Endometrial microvascular endothelial cells (primary cell): ENCODE measurements around the gene TBK1. TPM values are rescaled to one million over a fixed set of nuclear protein-coding genes. Genes with fewer than 3 reads are reported as not detected.

Experiments
- in situ Hi-C: cut with HindIII; loops from 2 replicates; pipeline ENCODE4 v1.10.0; 2017; ENCODE audit warnings: low sequenced_read_pairs, low pct_unique_long_range_greater_than_20kb; ENCODE audit errors: inconsistent ontology term
- total RNA-seq: library from RNA; depleted of rRNA; stranded (reverse); fragments of >200 nt; gene quantifications from one replicate; pipeline ENCODE4 v1.2.3, GENCODE V29; 2015; ENCODE audit errors: inconsistent ontology term

TBK1 gene
- total RNA-seq, result 25.3 TPM

DNA sequence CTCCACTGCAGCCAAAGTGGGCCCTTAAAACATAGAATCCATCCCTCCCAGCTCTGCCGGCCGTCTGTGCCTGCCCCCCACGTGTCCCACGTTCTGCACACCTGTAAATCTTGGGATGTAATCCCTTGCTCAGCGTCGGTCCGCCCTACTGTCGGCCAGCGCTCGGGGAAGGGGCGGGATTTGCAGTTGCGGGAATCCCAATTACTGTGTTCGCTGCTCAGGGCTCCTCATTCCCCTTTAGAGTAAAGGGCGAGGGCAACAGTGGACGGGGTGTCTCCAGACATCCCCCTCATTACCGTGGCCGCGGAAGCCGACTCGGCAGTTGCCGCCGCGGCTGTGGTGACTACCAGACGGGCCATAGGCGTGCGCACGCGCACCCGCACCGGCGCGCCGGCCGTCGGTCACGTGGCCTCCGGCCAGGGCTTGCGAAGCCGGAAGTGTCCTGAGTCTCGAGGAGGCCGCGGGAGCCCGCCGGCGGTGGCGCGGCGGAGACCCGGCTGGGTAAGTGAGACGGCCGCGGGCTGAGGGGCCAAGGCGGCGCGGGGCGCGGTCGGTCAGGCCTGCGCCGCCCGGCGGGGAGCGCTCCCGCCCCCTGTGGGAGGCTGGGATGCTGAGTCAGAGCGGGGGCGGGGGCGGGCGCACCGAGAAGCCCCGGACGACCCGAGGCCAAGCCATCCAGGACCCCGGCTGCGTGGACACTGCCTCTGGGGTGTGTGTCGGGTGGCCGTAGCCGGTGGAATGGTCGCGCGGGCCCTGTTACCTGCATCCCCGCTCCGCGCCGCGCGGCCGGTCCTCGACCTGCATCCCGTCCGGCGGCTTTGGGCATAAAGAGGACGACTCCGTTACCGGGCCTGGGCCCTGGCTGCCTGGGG lies at the start of gene TBK1:
TSS of gene TBK1 (plus strand) at position 434 of the 872 bp plus-strand sequence. CDS start 3,751 bp downstream, outside the sequence.
- in situ Hi-C loops, result no loop called here

DNA sequence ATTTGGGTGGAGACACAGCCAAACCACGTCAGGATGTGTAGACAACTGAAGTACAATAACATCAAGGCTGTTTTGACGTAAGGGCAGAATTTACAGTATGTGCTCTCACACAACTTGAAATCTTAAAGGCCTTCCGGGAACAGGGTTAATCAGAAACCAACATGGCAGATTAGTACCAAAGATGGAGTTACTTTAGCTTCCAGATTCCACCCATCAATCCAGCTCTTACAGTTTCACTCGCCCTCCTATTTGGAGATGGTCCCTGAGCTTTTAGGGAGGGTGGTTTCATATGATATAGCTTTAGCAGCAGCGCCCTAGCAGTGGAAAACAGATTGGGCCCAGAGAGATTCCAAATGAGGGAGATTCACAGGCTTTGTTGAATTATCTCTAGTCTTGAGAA lies 49.7 kb upstream of the TBK1 start:
- in situ Hi-C loops, result no loop called here

DNA sequence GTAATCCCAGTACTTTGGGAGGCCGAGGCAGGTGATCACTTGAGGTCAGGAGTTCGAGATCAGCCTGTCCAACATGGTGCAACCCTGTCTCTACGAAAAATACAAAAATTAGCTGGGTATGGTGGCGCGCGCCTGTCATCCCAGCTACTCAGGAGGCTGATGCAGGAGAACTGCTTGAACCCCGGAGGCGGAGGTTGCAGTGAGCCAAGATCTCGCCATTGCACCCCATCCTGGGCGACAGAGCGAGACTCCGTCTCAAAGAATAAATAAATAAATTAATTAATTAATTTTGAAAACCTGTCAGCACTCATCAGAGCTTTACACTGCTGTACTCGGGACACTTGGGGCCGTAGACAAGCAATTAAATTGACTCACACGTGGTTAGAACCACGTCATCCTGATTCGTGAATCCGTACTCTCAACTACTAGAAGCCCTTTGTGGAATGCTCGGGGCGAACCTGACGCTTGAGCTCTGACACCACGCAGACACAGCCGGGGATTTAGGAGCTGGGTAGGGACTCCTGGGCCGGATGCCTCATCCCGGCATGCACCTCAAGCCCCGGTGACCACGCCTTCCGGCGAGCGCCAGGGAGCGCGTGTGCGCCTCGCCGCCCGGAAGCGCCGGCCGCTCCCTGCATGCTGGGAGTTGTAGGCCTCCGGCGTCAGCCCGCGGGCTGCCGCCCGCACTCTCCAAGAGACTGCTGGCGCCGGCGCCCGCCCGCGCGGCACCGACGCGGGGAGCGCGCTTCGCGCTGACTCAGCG lies 48.0 kb upstream of the TBK1 start, which contains the start of gene XPOT:
TSS of gene XPOT (plus strand) at position 686 of the 763 bp plus-strand sequence. CDS start 5,644 bp downstream, outside the sequence.
- in situ Hi-C loops, result no loop called here

DNA sequence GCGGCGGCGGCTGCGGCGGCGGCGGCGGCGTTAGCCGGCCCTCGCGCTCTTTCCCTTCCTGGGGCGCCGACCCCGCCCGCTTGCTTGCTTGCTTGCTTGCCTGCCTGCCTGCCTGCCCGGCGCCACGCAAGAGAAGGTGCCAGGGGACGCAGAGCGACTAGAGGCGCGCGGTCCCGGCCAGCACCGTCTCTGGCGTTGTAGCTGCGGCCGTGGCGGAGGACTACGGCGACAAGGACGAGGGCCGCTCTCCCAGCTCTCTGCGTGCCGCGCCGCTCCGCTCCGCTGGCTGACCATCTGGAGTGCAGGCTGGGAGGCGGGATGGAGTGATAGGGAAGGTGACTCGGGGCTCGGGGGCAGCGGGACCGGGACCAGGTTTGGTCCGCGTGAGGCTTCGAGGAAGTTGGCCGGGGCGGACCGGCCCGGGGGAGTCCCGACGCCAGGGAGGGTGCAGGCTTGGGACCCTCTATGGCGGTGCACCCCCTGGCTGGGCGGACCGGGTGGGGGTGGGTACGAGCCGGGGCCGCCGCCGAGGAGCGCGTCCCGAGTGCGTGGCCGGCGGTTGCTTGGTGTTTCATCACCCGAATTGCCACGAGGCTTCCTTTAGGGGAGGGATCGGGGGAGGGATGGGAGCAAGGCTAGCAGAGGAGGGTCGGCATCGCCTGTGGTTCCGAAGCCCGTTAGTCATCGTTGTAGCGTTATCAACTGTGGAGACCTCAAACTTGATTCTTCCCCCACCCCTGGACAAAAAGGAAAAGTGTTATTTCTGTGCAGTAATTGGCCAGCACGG lies 47.3 kb upstream of the TBK1 start:
- in situ Hi-C loops, result no loop called here

DNA sequence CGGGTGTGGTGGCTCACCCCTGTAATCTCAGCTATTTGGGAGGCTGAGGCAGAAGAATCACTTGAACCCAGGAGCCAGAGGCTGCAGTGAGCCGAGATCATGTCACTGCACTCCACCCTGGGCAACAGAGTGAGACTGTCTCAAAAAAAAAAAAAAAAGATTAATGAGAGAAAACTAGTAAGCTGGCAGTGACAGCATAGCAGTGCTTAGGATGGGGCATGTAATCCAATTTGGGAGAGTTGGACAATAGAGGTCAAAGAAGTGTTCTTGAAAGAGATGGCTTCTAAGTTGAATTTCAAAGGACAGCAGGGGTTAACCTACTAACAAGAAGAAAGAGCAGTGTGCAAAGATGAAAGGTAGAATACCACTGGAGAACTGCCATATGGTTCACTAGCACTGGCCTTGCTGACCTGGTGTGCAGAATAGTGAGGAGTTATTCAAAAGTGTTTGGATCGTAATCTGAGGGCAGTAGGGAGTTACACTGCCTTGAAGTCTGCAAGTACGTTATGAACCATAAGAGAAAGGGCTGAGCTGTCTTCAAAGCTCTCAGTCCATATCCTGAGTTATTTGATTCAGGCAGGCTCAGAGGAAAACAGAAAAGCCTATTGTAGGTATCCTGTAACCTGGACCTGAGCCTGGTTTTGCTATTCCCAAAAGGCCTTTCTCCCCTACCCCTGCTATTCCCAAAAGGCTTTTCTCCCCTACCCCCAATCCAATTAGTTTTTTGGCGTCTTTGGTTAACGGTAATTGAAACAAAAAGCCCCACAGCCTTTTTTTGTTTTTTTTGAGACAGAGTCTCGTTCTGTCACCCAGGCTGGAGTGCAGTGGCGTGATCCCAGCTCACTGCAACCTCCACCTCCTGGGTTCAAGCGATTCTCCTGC lies 44.3 kb upstream of the TBK1 start:
- in situ Hi-C loops, result no loop called here

DNA sequence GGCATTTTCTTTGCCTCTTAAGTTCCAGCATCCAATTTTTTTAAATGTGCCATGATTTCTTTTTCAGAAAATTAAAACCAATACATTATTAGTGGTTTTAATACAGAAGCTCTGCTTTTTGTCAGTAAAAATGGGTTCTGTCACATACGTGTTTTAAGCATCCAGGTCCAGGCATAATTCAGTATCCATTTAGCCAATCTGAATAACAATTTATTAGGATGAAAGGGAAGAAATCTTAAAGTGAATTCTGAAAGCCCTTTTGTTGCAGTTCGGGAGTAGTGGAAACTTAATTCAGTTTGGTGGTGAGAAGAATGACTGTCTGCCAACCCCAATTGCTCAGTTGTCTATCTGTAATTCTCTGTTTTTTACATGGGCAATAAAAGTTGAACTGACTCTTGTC lies 40.5 kb upstream of the TBK1 start:
- in situ Hi-C loops, result no loop called here

DNA sequence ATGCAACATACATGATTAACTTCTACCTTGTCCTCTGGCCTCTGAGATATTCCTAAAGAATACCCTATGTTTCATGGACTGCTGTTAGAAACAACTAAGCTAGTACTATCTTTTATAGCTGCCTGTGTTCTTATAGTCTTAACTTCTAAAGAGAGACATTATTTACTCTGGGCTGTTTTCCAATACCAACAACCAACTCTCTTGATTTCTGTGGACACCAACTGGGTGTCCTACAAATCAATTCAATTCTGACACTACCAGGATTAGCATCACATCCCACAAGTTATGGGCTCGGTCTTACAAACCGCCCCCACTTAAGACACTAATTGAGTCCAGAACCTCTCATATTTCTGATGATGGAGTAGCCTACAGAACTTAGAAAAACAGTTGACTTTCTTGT lies 39.5 kb upstream of the TBK1 start:
- in situ Hi-C loops, result no loop called here

DNA sequence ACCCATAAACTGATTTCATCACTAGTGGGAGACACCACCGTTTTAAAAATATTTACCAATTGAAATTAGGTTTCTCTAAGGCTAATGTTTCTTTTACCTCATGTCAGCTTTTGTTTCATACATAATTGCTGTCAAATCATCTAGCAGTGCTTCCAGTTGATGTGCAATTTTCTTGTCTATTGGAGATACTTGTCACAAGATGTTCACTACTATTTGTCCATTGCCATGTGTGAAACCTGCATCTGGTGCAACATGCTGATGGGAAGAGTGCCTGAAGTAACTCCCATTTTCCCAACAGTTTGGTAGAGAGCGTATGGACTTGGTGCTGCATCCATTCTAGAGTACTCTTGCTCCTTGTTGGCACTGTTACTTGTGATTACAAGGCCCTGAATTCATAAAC lies 38.0 kb upstream of the TBK1 start:
- in situ Hi-C loops, result no loop called here

DNA sequence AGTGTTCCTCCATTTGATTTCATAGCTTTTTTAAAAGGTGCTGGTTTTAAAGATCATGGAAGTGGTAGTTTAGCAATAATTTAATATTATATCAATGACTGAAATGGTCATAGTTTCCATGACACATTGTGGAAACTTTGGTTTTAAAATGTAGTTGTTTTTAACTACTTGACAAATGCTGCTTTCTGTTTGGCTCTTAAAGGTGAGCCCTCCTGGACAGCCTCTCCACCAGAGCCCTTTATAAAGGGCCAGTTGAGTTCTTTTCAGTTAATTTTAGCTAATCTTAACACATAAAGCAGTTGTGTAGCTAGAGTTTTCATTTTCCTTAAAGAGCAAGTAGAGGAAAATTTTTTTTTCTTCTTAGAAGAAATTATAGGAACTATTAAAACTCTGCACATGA lies 33.7 kb upstream of the TBK1 start:
- in situ Hi-C loops, result no loop called here

DNA sequence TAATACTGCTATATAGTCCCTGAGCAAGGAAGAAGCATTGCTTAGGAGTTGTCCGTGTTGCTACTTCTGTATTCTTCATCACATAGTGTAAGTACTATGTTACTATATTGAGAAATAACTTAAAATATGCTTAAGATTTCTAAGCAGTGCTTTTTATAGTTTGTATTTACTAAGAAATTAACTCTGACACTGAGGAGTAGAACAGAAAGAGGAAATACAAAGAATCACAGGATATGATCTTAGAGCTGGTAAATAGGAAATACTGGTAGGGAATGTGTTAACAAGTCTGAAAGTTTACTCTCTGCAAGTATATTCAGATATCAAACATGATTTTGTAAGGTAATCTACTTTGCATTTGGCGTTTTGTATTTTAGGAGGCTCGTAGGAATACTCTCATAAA lies 32.2 kb upstream of the TBK1 start:
- in situ Hi-C loops, result no loop called here

DNA sequence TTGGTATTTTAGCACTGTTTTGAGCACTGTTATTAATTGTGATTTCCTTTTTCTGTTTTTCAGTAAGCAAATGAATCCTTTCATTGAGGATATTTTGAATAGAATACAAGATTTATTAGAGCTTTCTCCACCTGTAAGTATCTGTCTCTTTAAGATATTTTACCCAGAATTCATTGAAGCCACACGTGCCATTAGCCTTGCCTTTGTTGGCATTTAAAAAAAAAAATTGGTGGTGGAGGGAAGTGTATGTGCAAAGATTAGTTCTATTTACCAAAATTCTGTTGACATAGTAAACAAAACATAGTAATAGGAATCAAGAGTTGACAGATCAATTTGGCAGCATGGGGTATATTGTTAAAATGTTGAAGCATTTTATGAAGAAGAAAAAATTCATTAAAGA lies 23.9 kb upstream of the TBK1 start:
- in situ Hi-C loops, result no loop called here

DNA sequence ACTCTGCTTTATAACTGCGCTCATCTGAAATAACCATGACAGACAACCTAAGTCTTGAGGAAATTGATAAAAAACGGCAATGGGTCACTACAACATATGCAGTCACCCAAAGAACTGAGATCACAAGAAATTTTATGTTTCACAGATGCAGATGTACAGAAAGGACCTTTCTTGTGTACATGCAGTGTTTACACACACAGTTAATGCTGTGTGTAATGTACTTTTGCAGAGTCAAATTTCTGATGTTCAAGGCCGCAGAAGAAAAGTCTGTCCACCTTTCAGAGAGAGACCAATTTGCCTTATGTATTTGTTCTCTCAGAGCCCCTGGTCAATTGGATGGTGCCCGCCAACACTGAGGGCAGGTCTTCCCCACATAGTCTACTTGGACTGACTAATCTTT lies 23.0 kb upstream of the TBK1 start:
- in situ Hi-C loops, result no loop called here

DNA sequence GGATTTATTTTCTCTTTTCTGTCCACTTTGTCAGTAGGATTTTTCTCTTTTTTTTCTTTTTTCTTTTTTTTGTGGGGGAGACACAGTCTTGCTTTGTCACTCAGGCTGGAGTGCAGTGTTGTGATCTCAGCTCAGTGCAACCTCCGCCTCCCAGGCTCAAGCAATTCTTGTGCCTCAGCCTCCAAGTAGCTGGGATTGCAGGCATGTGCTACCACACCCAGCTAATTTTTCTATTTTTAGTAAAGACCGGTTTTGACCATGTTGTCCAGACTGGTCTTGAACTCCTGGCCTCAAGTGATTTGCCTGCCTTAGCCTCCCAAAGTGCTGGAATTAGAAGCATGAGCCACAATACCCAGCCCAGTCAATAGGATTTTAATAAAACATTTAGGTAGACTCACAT lies 21.0 kb upstream of the TBK1 start:
- in situ Hi-C loops, result no loop called here

DNA sequence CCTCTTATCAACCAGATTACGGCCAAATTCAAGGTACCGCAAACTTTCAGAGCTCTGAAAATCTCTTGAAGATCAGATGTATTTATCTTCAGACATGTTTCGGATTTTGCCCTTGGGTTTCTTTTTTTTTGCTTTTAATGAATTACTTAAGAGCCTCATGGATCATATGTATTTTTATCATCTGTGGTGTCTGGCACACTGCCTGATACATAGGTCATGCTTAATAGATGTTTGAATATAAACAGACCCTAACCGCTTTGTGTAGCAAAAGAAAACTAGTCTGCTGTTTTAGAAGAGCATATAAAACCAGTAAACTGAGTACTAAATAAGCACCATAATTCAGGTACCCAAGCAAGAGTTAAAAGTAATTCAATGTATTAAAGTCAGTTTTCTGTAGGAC lies 20.1 kb upstream of the TBK1 start:
- in situ Hi-C loops, result no loop called here

DNA sequence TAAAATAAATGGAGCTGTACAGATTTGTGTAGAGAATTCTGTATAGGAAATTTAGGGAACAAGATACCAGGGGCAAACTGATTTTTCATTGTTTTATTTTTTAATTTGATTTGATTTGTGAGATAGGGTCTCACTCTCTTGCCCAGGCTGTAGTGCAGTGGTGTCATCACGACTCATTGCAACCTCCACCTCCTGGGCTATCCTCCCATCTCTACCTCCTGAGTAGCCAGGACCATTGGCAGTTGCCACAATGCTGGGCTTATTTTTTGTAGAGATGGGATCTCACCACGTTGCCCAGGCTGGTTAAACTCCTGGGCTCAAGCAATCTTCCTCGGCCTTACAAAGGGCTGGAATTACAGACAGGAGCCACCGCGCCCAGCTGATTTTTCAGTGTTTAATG lies 18.0 kb upstream of the TBK1 start:
- in situ Hi-C loops, result no loop called here

DNA sequence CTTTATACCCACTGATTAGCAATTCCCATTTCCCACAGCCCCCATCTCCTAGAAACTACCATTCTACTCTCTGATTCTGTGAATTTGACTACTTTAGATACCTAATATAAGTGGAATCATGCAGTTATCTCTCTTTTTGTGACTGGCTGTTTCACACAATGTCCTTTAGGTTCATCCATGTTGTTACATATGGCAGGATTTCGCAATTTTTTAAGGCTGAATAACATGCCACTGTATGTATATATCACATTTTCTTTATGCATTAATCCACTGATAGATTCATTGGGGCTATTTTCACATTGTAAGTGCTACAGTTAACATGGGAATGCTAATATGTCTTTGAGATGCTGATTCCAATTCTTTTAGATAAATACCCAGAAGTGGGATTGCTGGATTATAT lies 11.8 kb upstream of the TBK1 start:
- in situ Hi-C loops, result no loop called here

DNA sequence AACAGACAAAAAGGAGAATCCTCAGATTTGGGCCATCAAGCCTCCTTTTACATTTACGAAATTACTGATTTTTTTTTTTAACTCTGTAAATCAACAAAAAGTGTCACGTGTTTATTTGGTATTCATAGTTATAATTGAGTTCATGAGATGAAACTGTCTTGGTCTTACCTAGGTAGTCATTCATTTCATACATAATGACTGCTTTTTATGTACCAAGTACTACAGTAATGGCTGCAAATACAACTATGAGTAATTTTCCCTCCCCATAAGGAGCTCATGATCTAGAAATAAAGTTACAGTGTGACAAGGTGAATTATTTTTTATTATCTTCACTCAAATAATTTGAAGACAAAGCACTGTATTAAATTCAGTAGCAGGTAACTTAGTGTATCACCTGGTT lies 6.4 kb upstream of the TBK1 start:
- in situ Hi-C loops, result no loop called here

DNA sequence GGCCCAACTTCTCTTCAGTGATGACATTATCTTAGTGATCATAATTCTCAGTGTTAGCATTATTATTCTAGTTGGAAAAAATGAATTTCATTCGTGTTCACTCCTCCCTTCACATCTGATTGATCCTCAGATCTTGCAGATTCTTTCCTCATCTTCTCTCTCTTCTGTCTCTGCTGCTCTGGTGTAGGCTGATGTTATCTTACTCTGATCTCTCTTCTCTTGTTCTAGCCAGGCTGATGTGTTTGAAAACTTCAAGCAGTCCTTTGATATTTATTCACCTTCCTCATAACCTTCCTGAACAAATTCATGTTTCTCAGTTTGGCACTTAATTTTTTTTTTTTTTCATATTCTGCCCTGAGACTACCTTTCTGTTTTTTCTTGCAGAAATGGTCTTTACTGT lies 5.6 kb upstream of the TBK1 start:
- in situ Hi-C loops, result no loop called here
